A673 (cell line): ENCODE measurements around the gene PRTG. TPM values are rescaled to one million over a fixed set of nuclear protein-coding genes. Genes with fewer than 3 reads are reported as not detected.
A peak's percentile ranks its signal among the peaks of the same experiment; 100 is the strongest.
"Not testable (repeated sequence)": the region's sequence is repeated elsewhere in the genome, so short reads cannot be mapped to it uniquely, and the experiment has no call there.

ENCODE experiments used
- BruUV-seq: library from RNA; stranded (reverse); fragments of 400-500 nt; replicated peaks from 2 replicates; lab custom pipeline; 2021; lab: Mats Ljungman, UMichigan
- CTCF ChIA-PET: fragments of 300-600 bp; sonication (Branson Sonifier 250); formaldehyde crosslinking; loops from one replicate; lab custom pipeline; 2022; ENCODE audit warnings: antibody characterized with exemption; lab: Charles Lee
- POLR2A ChIA-PET: fragments of 300-600 bp; sonication (Branson Sonifier 250); formaldehyde crosslinking; loops from one replicate; lab custom pipeline; 2022; ENCODE audit warnings: antibody characterized with exemption; ENCODE audit not compliant: low non-redundant PET; lab: Charles Lee
- DNase-seq: peaks from one replicate; pipeline ENCODE4 v3.0.0-alpha.2; 2015; ENCODE audit warnings: low spot score
- H3K27ac ChIP-seq: fragments of 200-600 bp; sonication (generic); 2 replicates; pipeline ENCODE4 v1.5.1; 2016; ENCODE audit warnings: mixed run types, low read depth, mild to moderate bottlenecking, mixed read lengths, antibody characterized with exemption, low read length; ENCODE audit not compliant: poor library complexity, severe bottlenecking
- H3K27me3 ChIP-seq: fragments of 200-600 bp; sonication (generic); replicated peaks from 2 replicates; pipeline ENCODE4 v1.6.1; 2017; ENCODE audit warnings: mixed run types, low read depth, mild to moderate bottlenecking, mixed read lengths, antibody characterized with exemption, low read length; ENCODE audit not compliant: insufficient read depth, poor library complexity
- H3K36me3 ChIP-seq: fragments of 200-600 bp; sonication (generic); 2 replicates; pipeline ENCODE4 v1.6.1; 2016; ENCODE audit warnings: mixed run types, mild to moderate bottlenecking, mixed read lengths, antibody characterized with exemption, low read length; ENCODE audit not compliant: insufficient read depth, poor library complexity, severe bottlenecking
- H3K4me1 ChIP-seq: fragments of 200-600 bp; sonication (generic); 2 replicates; pipeline ENCODE4 v1.6.1; 2017; ENCODE audit warnings: mixed run types, mild to moderate bottlenecking, mixed read lengths, antibody characterized with exemption, low read length; ENCODE audit not compliant: insufficient read depth, poor library complexity, severe bottlenecking
- H3K4me3 ChIP-seq: fragments of 200-600 bp; sonication (generic); 2 replicates; pipeline ENCODE4 v1.5.1; 2016; ENCODE audit warnings: low read depth, mixed run types, mild to moderate bottlenecking, mixed read lengths, low read length; ENCODE audit not compliant: poor library complexity, severe bottlenecking
- H3K9me3 ChIP-seq: fragments of 200-600 bp; sonication (generic); 2 replicates; pipeline ENCODE4 v1.6.1; 2016; ENCODE audit warnings: mixed run types, low read depth, mild to moderate bottlenecking, mixed read lengths, antibody characterized with exemption, low read length; ENCODE audit not compliant: poor library complexity, severe bottlenecking
- EZH2 ChIP-seq: fragments of 200-600 bp; sonication (generic); IDR thresholded peaks from 2 replicates; pipeline ENCODE4 v1.6.1; 2017; ENCODE audit warnings: borderline replicate concordance, low read depth, mild to moderate bottlenecking, mixed read lengths, antibody characterized with exemption, low read length; ENCODE audit not compliant: poor library complexity, severe bottlenecking
- intact Hi-C: fragments of 100-400 bp; cut with micrococcal nuclease; formaldehyde crosslinking; loops from one replicate; pipeline ENCODE4 v1.10.0; 2022; ENCODE audit not compliant: unreplicated experiment
- total RNA-seq: library from RNA; stranded (reverse); gene quantifications from 2 replicates; pipeline ENCODE4 v1.2.3, GENCODE V29; 2021
- TF ChIP-seq, protein P1 (sequence below): fragments of 300-800, 200-600 bp; sonication (generic); conservative IDR thresholded peaks from 2 replicates; pipeline ENCODE4 v1.5.1; 2017; ENCODE audit warnings: low read depth, mild to moderate bottlenecking, antibody characterized with exemption, low read length, moderate library complexity, mixed read lengths

Gene PRTG
- total RNA-seq, 1 experiment from 2014 or later = 0.02 TPM

DNA sequence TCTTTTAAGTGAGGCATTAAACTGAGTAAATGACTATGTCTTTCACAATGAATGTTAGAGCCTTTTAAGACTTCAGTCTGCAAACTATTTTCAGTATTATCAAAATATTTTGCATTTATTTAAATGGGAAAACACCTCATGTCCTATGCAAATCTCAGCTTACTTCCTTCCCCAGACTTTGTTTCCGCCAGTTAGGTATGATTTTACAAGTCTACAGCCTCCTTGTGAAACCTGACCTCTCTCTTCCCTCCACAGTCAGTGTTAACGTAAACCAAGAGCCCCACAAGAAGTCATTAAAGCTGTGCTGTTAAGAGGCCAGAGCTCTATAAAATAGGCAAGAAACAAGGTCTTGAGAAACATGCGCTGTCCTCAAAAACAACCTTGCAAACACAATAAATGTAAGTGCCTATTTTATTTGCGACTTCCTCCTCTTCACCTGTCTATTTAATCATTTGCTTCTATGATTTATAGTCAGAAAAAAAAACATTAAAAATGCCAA, 48.3 kb downstream of the PRTG start:
- DNase-seq = peak; percentile 20
- no peak overlapping the region for H3K27ac ChIP-seq
- no peaks in the 10 kb centered on the region for H3K36me3 ChIP-seq
- intact Hi-C loops = no loop called here
- no peak for TF ChIP-seq EZH2
- TF ChIP-seq, protein P1, sequence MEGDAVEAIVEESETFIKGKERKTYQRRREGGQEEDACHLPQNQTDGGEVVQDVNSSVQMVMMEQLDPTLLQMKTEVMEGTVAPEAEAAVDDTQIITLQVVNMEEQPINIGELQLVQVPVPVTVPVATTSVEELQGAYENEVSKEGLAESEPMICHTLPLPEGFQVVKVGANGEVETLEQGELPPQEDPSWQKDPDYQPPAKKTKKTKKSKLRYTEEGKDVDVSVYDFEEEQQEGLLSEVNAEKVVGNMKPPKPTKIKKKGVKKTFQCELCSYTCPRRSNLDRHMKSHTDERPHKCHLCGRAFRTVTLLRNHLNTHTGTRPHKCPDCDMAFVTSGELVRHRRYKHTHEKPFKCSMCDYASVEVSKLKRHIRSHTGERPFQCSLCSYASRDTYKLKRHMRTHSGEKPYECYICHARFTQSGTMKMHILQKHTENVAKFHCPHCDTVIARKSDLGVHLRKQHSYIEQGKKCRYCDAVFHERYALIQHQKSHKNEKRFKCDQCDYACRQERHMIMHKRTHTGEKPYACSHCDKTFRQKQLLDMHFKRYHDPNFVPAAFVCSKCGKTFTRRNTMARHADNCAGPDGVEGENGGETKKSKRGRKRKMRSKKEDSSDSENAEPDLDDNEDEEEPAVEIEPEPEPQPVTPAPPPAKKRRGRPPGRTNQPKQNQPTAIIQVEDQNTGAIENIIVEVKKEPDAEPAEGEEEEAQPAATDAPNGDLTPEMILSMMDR = no peak
- no TSS peak for BruUV-seq
- H3K4me1 ChIP-seq = peaks cover 8% of the 10 kb centered on the region
- no peaks in the 10 kb centered on the region for H3K9me3 ChIP-seq
- no peaks in the 10 kb centered on the region for H3K27me3 ChIP-seq
- H3K4me3 ChIP-seq = no peak overlapping the region
- ChIA-PET CTCF (no interaction called here), POLR2A (no interaction called here)

DNA sequence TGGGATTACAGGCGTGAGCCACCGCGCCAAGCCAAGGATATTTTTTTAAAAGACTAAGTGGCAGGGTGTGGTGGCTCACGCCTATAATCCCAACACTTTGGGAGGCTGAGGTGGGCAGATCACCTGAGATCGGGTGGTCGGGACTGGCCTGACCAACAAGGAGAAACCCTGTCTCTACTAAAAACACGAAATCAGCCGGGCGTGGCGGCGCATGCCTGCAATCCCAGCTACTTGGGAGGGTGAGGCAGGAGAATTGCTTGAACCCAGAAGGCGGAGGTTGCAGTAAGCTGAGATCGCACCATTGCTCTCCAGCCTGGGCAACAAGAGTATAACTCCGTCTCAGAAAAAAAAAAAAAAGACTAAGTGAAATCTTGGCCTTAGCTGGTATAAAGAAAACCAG, 49.8 kb downstream of the PRTG start:
- CTCF ChIA-PET = interaction anchor here (0.7 kb wide), 1 partner anchor 110 kb away, joined by 3 read pairs; no protein-coding TSS in a partner anchor
- H3K4me1 ChIP-seq, intact Hi-C loops, H3K9me3 ChIP-seq, H3K27me3 ChIP-seq, H3K4me3 ChIP-seq, DNase-seq, BruUV-seq, H3K27ac ChIP-seq, H3K36me3 ChIP-seq, POLR2A ChIA-PET: not testable (repeated sequence)

GRCh38 chr15:55687792-55688191, 55.2 kb downstream of the PRTG start:
- Histone ChIP-seq H3K4me3 (no peak overlapping the region), H3K4me1 (no peaks in the 10 kb centered on the region), H3K27ac (no peak overlapping the region), H3K27me3 (no peaks in the 10 kb centered on the region), H3K36me3 (no peaks in the 10 kb centered on the region), H3K9me3 (no peaks in the 10 kb centered on the region)
- intact Hi-C loops = no loop called here
- POLR2A ChIA-PET = no interaction called here
- no TSS peak for BruUV-seq
- no peak for DNase-seq
- CTCF ChIA-PET = no interaction called here
- TF ChIP-seq EZH2 = no peak
- TF ChIP-seq, protein P1 = no peak

DNA sequence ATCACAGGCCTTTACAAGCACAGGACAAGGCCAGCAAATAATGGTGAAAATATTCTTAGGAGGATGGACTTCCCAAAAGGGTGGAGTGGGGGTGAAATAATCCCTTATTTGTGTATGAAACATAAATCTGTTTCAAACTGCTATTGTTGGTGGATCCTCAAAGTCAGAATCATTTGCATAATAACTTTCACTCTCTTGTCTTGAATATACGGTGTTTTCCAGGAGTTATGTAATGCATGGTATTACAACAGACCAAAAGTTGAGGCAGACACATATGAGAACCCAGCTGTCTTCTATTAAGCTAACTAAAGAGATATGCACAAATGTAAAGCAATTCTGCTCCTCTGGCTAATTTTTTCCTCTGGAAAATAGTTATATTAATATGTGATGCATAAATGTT, 57.7 kb downstream of the PRTG start:
- H3K4me1 ChIP-seq = no peaks in the 10 kb centered on the region
- POLR2A ChIA-PET = no interaction called here
- no TSS peak for BruUV-seq
- TF ChIP-seq, protein P1 = no peak
- TF ChIP-seq EZH2 = no peak
- DNase-seq = no peak
- H3K4me3 ChIP-seq = no peak overlapping the region
- H3K27ac ChIP-seq = no peak overlapping the region
- no peaks in the 10 kb centered on the region for H3K36me3 ChIP-seq
- no peaks in the 10 kb centered on the region for H3K9me3 ChIP-seq
- CTCF ChIA-PET = no interaction called here
- H3K27me3 ChIP-seq = no peaks in the 10 kb centered on the region
- intact Hi-C loops = no loop called here
